ENCODE results near the gene AZU1. TPM values are rescaled to one million over a fixed set of nuclear protein-coding genes. Genes with fewer than 3 reads are reported as not detected.
A peak's percentile ranks its signal among the peaks of the same experiment; 100 is the strongest.

AZU1 gene
- total RNA-seq, 2 donors from 2014 or later: 0.26 TPM; not detected in 1

- peaks cover 3% of the 10 kb centered on the region for H3K4me1 ChIP-seq
- intact Hi-C loops (cut with DNase I): no loop called here
- ATAC-seq (no peak), DNase-seq (peak in 1 of 4 donors; percentile 34)
- no peak overlapping the region for H3K27ac ChIP-seq
- TF ChIP-seq CTCF (IDR thresholded peaks at IDR 0.05) (no peak), POLR2A (IDR thresholded peaks at IDR 0.05) (no peak)
- no peak overlapping the region for H3K4me3 ChIP-seq
- H3K27me3 ChIP-seq: no peaks in the 10 kb centered on the region
- 87 to 88% methylated on average over 25 to 26 of the region's 27 CpGs for WGBS, 2 donors
- H3K9me3 ChIP-seq: no peaks in the 10 kb centered on the region
- peaks cover 4 to 8% of the 10 kb centered on the region in 2 donors for H3K36me3 ChIP-seq (replicated peaks in 1 of 2; ENCODE audit: insufficient read depth in 1 of 2, low read depth in 2 of 2)
Measured at GRCh38 chr19:872266-872951, 44.8 kb downstream of the AZU1 start.

GRCh38 chr19:873084-873483 lies 45.4 kb downstream of the AZU1 start:
- no peak for TF ChIP-seq POLR2A (IDR thresholded peaks at IDR 0.05)
- TF ChIP-seq CTCF (IDR thresholded peaks at IDR 0.05): no peak
- Histone ChIP-seq H3K36me3 (replicated peaks in 1 of 2; ENCODE audit: insufficient read depth in 1 of 2, low read depth in 2 of 2) (peaks cover 3 to 8% of the 10 kb centered on the region in 2 donors), H3K27ac (no peak overlapping the region), H3K27me3 (no peaks in the 10 kb centered on the region), H3K9me3 (no peaks in the 10 kb centered on the region), H3K4me1 (peaks cover 3% of the 10 kb centered on the region), H3K4me3 (no peak overlapping the region)
- DNase-seq (no peak), ATAC-seq (no peak)
- WGBS, 2 donors: 84 to 95% methylated on average over 2 to 8 of the region's 13 CpGs
- intact Hi-C loops (cut with DNase I): no loop called here

GRCh38 chr19:873561-874041 lies 46.0 kb downstream of the AZU1 start:
- Histone ChIP-seq H3K4me1 (peaks cover 3% of the 10 kb centered on the region), H3K9me3 (no peaks in the 10 kb centered on the region), H3K27ac (no peak overlapping the region), H3K4me3 (no peak overlapping the region), H3K27me3 (no peaks in the 10 kb centered on the region), H3K36me3 (replicated peaks in 1 of 2; ENCODE audit: insufficient read depth in 1 of 2, low read depth in 2 of 2) (peaks cover 2 to 8% of the 10 kb centered on the region in 2 donors)
- DNase-seq (no peak), ATAC-seq (no peak)
- TF ChIP-seq POLR2A (IDR thresholded peaks at IDR 0.05) (no peak), CTCF (IDR thresholded peaks at IDR 0.05) (no peak)
- intact Hi-C loops (cut with DNase I): no loop called here
- 94% methylated on average over 19 of the region's 22 CpGs; no CpG with 5 or more reads in 1 of the 2 donors for WGBS, 2 donors

GRCh38 chr19:875265-875879 lies 47.7 kb downstream of the AZU1 start:
- no peak overlapping the region for H3K27ac ChIP-seq
- H3K4me3 ChIP-seq: no peak overlapping the region
- DNase-seq (no peak), ATAC-seq (no peak)
- TF ChIP-seq POLR2A (IDR thresholded peaks at IDR 0.05) (no peak), CTCF (IDR thresholded peaks at IDR 0.05) (no peak)
- H3K9me3 ChIP-seq: no peaks in the 10 kb centered on the region
- intact Hi-C loops (cut with DNase I): no loop called here
- peaks cover 3% of the 10 kb centered on the region for H3K4me1 ChIP-seq
- H3K27me3 ChIP-seq: no peaks in the 10 kb centered on the region
- H3K36me3 ChIP-seq (replicated peaks in 1 of 2; ENCODE audit: insufficient read depth in 1 of 2, low read depth in 2 of 2): peaks cover 2 to 4% of the 10 kb centered on the region in 2 donors
- WGBS, 2 donors: 91 to 92% methylated on average over 18 to 19 of the region's 28 CpGs

All from body of pancreas (tissue), 4 donors.